GM12874 (cell line): Measurements from ENCODE around the gene ZNRF2.

Experiments
- CTCF ChIP-seq: IDR thresholded peaks from 2 replicates; pipeline ENCODE4 v1.5.1; 2011; ENCODE audit warnings: low read depth, mild to moderate bottlenecking, control low read depth, low read length, moderate library complexity; ENCODE audit not compliant: insufficient read depth

ZNRF2 gene

DNA sequence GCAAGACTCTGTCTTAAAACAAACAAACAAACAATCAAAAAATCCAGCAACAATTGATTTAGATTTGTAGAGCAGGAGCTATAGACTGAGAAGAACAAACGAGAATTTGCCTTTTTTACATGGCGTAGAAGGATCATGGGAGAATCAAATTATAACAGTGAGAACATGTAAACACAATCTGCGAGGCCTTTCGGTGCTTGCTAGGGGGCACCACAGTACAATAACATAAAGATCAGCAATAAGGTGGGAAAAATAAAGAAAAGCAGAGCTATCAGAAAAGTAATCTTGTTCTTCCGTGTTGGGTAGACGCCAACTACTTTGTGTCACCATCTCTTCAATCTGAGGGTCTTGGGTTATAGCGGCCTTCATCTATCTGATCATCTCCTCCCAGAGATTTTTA is 112.0 kb downstream of the ZNRF2 start:
- TF ChIP-seq CTCF = no peak

GRCh38 chr7:30403477-30403876 is 119.1 kb downstream of the ZNRF2 start:
- no peak for TF ChIP-seq CTCF

- no peak for TF ChIP-seq CTCF
Measured at GRCh38 chr7:30405179-30405578, 120.8 kb downstream of the ZNRF2 start.

DNA sequence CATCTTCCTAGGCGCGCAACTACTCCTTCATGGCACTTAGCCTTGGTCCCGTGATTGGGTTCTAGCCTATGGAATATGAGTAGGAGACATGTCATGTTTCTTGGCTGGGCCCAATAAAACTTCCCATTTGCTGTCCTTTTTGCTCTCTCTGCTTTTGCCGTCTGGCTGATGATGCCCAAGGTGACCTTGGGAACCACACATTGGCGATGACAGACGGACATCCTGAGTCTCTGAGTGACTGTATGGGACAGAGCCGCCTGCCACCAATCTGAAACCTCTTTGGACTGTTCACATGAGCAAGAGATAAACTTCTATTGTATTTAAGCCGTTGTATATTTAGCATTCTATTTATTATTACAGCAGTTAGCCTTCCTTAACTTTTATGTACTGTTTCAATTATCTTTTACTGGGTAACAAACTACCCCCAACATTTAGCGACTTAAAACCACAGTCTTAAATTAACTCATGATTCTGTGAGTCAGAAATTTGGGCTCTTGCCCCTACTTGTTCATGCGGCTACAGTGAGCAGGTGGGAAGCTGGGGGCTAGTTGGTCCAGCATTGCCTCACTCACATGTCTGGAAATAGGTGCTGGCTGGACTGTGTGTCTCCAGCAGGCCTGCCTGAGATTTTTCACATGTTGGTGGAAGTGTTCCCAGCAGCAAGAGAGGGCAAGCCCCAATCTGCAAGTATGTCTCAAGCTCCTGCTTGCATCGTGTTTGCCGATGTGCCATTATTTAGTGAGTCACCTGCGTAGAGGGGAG is 122.4 kb downstream of the ZNRF2 start:
- TF ChIP-seq CTCF = no peak

DNA sequence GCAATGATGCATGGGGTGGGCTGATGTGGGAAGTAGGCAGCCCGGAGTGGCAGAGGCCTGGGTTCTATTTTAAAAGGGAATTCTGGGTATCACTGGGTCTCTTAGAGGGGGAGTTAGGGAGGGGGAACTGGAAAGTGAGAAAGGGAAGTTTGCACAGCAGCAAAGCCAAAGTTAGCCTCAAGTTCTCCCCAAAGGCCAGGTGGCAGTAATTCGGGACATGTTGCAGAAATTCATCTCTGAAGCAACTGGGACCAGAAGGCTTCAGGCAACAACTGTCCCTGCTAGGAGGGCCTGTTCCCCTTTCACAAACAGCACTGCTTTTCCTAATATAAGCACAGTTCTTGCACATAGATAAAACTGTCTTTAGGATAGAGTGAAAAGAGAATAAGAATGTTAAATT is 126.8 kb downstream of the ZNRF2 start:
- no peak for TF ChIP-seq CTCF

- TF ChIP-seq CTCF = no peak
Measured at GRCh38 chr7:30411897-30412296, 127.5 kb downstream of the ZNRF2 start.

- no peak; the same call in 1 of the 2 replicates for TF ChIP-seq CTCF
Measured at GRCh38 chr7:30412782-30413504, 128.5 kb downstream of the ZNRF2 start.
